Stimulated activated CD4-positive, alpha-beta T cell treated with anti-CD3 and anti-CD28 coated beads, Interleukin-4, amount 100 ng/mL, for 1 hour (primary cell): Measurements from ENCODE around the gene CRAT.

Experiments used
- DNase-seq: peaks from one replicate; pipeline ENCODE4 v3.0.0-alpha.2; 2020

The CRAT gene

DNA sequence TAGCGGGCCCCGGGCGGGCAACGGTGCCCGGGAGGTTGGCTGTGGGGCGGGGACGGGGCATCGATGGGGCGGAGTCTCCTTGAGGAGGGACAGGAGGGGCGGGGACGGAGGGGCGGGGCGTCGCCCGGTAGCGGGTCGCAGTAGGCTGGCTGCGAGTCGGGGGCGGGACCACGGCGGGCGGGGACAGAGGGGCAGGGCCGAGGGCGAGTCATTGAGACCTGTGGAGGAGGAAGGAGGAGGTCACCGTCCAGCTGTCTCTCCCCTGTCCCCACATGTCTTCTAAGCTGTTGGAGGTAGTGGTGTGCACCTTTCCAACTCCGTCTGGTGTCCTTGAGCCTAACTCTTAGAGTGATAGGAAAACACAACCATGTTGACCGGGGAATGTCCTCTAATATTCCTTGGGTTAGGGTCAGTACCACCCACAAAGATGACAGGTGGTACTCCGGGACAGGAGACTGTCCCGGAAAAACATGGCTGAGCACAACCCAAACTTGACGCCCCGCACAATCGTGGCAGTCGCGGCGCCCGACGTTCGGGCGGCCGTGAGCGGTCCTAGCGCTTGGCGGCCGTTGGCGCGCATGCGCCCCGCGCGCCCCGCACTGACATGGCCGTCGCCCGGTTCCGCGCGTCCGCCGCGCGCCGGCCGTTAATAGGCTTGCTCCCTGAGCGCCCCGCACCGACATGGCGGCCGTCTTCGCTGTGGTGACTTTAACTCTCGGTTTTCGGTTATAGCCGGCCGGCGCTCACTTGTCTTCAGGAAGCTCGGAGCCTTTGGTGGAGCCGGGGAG, at the start of gene CRAT, which contains the start of gene PTPA:
CRAT (minus strand) TSS at position 54 of the 788 bp plus-strand sequence. CDS start 284 bp downstream, outside the sequence.
PTPA (plus strand) TSS at position 676 of the 788 bp plus-strand sequence. CDS start 186 bp downstream, outside the sequence.
- DNase-seq, result peak; percentile 97

DNA sequence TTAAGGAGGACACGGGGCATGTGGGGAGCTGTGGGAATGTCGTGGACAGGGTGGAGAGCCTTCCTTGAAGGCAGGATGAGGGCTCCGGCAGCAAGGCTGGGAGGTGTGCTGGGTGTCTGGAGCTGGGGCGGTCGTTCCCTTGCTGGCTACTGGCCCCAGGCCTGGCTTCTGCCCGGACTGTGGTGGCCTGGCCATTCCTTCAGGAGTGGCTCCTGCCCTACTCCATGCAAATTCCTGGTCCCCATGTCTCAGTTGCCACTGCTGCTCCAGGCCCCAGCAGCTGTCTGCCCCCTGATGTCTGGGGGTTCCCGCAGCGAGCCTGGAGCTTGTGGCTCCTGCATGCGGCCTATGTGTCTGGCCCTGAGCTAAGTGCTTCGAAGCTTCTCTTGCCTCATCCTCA, 45.6 kb upstream of the CRAT start:
- DNase-seq, result no peak

DNA sequence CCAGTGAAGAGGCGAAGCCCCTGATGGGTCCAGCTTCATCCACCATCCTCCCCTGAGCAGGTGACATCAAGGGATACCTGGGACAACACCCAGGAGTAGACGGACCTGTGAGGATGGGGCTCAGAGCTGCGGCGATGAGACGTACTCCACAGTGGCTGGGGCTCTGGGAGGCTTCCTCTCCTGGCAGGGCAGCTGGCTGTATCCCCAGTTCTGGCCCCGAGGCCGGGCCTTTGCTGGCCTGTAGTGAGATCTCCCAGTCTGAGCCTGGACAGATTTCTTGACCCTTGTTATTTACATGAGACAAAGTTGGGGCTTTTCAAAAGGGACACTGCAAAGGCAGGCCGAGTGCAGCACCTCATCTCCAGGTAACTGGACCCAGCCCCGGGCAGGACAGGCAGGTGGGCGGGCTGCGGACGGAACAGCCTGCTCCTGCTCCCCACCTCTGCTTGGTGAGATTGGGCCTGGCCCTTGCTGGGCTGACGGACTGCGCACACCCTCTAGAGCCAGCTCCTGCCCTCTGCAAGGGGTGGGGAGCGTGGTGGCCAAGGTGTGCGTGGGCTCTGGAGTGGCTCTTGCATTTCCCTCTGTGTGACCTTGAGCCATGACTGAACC, 44.4 kb upstream of the CRAT start:
- DNase-seq, result no peak

DNA sequence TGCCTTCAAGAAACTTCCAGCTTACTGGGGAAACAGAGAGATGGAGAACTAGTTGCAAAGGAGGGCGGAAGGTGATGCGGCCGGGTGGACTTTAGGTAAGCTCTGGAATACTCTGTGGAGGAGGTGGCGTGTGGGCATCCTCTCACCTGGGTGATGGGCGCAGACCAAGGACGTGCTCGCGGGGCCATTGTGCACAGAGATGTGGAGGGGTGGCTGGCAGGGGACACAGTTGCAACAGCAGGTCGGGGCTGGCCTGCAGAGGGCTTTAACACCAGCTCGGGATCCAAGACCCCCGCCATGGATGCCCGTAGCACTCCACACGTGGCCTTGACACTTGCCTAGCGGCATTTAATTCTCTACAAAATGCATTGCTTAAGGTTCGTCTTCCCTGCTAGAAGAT, 40.9 kb upstream of the CRAT start:
- no peak for DNase-seq

DNA sequence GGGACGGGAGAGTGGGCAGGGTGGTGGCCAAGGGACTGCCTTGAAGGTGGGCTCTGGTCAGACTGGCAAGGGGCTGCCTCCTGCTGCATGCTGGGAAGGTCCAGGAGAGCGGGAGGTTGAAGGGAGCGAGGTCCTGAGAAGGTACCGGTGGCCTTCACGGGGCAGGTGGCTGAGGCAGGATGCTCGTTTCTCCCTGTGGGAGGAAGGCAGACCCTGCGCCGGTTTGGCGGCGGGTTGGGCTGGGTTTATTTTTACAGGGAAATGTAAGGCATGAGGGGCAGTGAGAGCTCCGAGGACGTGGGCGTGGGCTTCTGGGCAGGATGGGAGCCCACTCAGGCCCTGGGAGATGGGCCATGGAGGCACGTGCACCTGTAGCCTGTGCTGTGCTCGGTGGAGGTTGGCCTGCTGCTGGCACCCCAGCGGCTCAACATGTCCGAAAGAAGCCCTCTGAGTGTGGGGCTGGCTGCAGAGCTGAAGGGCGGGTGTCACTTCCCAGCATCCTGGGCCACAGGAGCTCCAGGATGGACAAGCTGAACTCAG, 40.1 kb upstream of the CRAT start:
- DNase-seq, result no peak

DNA sequence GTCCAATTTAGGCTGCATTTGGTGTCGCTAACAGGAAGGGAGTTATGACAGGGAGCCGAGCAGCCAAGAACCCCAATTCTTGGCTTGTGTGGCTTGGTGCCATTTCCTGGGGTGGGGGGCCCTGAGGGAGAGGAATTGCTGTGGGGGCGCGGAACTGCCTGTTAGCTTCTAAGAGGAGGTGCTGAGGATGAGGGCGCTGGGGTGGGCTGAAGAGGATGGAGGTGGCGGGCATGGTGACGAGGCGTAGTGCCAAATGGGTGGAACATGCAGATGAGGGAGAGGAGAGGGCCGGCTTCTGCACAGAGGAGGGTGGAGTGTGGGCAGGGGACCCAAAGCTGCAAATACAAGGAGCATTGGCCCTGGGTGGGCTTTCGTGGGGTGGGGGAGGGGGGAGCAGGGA, 39.5 kb upstream of the CRAT start:
- DNase-seq, result no peak

DNA sequence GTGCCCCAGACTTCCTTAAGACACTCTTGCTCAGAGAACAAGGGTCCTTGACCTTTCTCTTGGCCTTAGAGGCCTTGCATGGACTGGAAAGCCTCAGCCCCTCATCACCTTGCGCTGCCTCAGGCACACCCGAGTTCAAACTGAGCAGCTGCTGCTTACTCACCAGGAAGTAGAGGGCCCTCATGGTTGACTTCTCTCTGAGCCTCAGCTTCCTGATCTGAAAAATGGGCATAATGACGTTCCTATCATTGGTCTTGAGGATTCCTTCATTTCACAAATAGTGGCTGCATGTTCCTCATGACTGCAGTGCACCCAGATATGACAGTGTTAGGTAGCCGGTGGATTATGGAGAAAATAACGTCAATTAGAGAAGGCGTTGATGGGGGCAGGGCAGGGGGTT, 38.8 kb upstream of the CRAT start:
- DNase-seq, result no peak

DNA sequence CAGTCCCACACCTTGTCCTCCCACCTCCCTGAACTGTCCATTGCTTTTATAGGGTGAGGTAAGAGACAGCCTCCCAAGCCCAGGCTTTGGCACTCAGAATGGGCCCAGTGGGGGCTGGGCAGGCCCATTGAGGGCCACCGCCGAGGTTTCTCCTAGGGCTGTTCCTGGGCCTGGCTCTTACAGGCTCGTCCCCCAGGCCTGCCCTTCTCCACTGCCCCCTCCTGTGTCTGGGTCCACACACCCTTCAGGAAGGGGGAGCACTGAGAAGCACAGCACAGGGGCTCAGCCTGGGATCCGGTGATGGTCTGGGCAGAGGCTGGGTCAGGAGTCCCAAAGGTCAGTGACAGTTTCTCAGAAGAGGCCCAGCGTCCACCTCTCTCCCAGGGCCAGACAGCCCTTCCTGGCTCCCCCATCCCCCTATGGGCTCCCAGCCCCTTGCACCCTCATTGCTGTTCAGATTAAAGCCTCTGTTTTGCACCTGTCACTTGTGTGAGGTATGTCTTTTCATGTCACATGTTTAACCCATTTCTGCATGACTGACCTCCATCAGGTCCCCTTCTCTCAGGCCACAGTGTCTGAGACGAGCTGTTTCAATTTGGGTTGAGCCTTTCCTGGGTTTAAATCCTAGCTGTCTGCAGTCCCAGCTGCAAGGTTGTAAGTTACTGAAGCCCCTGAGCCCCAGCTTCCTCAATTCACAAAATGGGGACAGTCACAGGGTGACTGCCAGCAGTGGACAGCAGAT, 38.0 kb upstream of the CRAT start:
- no peak for DNase-seq

DNA sequence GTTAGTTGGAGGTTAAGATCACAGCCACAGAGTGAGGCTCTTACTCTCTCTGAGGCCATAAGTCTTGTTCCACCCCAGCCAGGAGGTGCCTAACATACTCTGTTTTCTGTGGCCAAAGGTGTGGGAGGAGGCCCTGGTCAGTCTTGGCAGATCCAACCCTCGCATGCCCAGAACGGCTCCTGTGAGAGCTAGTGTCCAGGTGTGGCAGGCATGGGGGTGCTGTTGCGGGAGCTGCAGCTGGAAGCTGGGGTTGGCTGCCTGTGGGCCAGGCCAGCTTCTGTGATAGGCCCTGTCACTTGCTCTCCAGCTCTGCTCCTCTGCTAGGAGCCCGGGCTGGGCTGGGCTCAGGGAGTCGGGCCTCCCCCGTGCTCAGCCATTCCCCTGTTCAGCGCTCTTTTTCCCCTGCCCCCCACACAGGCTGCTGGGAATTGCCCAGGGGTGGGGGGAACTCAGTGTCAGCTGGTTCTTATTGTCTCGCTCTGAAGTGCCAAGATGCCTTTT, 35.9 kb upstream of the CRAT start:
- DNase-seq, result no peak

DNA sequence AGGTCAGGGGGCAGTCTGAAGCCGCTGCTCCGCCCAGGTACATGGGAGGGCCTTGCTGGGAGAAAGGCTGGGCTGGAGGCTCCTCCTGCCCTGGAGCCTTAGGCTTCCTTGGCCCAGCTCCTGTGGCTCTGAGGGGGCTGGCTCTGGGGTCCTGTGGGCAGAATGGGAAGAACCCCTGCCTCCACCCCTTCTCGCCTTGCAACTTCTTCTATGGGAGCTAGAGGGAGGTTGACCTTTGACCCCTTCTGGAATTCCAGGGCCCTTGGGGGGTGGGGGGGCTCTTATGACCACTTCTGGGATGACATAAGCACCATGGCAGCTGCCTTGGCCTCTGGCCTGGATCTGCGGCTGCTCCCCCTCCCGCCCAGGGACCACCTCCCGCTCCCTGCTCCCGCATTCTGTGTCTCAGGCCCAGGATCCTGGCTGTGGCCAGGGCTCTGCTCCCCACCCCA, 35.3 kb upstream of the CRAT start:
- no peak for DNase-seq

DNA sequence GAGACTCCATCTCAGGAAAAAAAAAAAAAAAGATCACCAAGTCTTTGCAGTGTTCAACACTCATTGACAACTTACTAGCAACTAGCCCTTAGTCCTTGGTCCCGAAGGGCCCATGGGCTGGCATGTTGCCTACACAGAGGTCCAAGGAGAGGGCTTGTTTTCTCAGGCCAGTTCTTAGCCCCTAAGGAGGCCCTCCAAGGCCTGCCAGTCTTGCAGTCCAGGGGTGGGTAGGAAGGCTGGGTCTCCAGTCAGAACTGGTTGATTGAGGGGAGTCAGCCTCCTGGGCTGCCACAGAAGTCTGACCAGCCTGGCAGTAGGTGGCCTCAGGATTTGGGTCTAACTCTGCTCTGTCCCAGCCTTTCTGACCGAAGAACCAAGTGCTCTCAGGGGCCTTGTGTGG, 34.7 kb upstream of the CRAT start:
- DNase-seq, result no peak

DNA sequence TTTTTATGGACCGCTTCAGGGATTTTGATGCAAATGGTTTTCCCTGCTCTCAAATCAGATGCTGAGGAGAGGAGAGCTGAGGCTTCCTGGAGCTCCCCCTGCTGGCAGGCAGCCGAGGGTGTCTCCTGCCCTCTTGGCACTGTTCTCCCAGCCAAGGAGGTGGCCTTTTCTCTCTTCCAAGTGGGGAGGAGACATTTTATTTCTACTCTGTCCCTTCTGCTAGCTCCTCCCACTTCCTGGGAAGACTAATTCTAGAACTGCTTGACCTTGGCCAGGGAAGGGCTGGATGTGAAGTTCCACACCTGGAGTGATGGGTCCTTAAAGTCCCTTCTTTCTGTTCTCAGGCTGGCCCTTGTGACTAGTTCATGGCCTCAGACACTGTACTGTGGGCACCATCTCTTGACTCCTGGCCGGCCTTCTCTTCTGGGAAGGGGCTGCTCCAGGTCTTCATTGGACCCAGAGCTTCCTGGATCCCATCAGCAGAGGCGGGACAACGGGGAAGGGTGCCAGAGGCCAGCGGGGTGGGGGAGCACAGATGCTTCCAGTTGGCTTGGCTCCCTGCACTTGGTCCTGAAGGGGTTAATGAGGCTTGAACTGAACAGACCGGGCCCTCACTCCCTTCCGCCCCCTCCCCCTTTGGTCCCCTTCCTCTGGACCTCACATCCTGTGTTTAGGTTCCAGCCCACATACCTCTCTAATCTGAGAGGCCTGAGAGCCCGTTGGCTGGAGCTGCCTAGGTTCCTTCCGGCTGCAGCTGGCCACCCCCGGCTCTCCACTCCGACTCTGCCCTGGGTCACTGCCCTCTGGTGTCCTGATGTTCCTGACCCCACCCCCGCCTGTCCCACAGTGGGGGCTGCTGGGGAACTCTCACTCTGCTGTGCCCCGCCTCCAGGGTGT, 32.7 kb upstream of the CRAT start:
- peak; percentile 77 for DNase-seq

DNA sequence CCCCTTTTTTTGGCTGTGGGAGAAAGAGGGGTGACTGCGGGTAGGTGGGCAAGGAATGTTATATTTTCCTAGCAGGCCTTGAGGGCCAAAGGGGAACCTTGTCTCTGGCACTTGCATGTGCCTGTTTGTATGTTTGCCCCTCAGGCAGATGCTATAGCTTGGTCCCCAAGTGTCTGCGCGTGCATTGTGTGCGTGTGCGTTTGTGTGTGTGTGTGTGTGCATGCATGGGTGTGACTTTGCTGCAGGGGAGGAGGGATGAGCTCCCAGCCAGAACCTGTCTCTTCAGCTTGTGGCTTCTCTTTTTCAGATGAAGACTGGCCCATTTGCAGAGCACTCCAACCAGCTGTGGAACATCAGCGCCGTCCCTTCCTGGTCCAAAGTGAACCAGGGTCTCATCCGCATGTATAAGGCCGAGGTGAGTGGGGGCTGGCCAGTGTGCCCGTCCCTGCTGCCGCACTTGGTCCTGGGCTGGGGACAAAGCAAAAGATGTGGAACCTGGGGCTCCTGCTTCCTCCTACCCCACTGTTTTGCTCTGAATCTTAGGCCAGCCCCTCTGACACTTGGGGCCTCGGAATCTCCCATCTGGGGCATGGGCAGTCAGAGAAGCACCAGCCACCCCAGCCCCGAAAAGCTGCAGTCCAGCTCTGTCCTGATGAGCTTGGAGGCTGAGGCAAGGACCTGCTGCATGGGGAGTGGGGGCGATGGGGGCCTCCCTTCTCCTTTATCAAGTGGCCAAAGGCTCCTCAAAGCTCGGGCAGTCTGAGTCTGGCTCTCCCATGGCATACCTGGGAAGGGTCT, 31.7 kb upstream of the CRAT start:
- no peak for DNase-seq

DNA sequence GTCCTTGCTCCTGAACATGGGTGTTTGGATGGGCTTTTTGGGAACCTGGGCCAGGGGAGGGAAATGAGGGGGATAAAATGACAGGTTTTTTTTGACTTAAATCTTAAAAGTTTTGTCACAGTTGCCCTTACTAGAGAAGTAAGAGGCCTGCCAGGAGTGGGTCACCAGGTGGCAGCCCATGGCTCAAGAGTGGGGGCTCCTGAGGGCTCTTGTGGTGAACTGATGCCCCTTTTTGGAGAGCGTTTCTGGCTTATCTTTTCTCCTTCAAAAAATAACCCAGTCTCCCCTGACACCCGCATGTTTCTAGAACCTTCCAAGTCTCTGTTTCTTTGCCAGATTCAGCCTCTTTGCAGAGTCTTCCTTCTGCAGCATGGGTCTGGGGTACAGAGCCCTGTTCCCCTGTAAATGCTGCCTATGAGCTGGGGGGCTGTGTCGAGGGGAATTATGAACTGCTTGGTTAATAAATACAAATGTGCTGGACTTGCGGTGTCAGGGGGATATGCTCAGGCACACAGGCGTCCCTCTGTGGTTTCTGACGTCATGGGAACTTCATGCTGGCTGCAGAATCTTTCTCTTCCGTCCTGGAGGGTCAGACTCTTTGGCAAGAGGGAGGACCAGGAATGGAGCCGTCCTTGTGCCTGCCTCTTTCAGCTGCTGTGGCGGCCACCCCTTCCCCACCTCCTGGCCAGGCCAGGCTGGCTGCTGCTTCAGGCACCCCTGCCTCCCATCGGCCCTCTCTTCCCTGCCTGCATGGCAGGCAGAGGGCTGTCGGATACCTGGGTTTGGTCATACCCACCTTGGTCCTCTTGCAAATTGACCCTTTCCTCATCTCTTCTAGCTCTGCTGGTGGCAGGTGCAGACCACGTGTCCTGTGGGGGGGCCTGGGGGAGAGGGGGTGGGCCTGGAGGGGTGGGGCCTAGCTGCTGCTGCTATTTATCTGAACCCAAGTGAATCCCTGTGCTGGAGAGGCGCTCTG, 30.8 kb upstream of the CRAT start:
- no peak for DNase-seq

DNA sequence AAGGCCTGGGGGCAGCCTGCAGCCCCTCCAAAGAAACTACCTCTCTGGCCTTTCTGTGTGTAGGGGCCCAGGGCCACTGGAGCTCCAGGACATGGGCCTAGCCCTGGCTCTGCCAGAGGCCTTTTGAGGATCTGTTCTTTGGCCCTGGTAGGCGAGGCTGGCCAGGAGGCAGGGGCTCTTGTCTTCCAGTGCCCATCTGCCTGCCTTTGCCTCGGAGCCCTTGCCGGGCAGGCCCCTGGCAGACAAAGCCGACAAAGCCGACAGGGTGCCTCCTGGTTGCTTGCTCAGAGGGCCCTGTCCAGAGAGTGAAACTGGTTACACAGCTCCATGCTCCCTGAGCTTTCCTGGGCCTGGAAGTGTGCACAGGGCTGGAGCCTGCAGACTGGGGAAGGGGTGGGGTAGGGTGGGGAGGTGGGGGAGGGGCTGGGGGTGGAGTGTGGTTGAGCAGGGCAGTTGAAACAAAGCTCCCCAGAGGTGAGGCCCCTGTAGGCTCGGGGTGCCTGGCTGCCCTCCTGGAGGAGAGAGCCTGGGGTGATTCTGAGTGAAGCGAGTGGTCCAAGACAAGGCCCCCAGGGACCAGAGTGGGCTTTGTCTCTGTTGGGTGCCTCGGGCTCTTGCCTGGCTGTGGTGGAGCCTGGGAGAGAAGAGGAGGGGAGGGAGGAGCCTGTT, 29.9 kb upstream of the CRAT start:
- peak; percentile 17 for DNase-seq

DNA sequence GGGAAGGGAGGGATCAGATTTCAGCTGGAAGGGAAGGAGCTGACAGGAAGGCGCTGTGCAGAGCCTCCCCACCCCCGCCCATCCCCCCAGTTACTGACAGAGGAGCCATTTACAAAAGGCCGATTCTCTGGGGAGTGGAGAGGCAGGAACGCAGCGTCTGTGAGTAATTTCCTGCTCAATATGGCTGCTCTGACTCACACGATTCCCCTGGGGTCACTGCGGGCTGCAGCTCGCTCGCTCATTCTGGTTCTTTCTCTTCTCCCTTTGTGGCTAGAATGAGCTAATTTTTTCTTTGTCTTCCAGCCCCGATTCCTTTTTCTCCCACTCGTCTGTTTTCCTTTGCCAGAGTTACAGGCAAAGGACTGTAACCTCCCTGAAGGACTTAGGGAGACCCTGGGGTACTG, 29.4 kb upstream of the CRAT start:
- DNase-seq, result peak; percentile 71

DNA sequence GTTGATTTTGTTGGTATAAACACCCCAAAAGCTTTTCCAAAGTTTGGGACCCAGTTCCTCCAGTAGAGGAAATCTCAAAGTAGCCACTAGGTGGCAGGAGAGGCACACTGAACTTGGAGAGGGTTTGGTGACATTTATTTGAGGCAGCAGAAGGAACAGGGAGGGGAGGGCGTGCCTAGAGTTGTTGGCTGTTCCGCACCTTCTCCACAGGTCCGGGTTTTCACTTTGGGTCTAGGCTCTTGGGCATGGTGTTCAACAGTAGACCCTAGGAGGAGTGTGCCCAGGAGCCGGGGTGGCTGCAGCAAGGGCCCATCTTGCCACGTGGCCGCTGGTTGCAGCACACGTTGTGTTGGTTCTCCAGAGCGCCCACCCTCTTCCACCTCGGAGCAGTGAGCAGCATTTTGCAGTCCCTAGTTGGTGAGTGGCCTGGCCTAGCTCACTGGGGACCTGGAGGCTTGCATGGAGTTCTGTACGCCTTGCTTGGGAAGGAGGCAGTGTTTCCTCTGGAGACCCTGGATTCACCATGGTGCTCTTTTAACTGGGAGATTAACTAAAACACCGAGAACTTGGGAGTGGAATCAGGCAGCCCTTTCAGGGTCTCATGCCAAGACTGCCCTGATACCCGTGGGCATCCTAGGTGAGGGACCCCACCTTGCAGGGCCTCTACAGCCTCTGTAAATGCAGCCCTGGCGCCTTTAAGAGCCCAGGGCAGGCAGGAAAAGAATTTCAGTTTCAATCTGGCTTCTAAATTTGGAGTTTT, 28.8 kb upstream of the CRAT start:
- peak; percentile 58 for DNase-seq

DNA sequence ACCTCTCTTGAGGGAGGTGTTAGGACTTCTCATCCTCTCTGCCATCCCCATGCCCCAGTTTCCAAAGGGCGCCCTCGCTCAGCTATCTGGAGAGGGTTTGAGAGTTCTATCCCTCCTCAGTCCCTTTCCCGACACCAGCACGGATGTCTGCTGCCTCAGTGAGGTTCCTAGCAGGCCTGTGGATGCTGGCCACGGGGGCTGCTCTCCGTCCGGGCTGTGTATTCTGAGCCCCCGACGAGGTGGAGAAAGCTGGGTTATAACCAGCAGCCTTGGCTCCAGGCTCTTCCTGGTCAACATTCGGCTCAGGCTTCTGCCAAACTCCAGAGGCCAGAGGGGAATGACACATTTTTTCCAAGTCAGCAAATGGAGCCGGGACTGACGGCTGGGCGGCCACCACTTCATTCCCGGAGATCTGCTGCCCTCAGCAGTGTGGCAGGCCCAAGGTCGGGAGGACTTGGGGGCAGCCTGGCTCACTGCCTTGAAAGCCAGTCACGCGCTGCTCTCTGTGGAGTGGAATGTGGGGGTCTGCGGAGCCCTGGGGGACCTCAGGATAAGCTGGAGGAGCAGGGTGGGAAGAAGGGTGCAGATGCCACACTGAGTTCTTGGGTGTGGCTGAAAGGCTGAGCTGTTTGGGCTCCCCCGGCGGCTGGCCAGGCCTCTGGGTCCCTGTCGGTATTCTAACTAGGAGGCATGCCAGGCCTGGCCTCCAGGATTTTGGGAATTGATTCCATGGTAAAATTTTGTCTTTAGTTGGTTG, 28.1 kb upstream of the CRAT start:
- DNase-seq, result no peak
